ENCODE measurements around the gene BPI. TPM values are rescaled to one million over a fixed set of nuclear protein-coding genes. Genes with fewer than 3 reads are reported as not detected.
A peak's percentile ranks its signal among the peaks of the same experiment; 100 is the strongest.

BPI gene
- polyA plus RNA-seq, 1 of the 3 experiments (the other 2 are of a cell fraction) = not detected

GRCh38 chr20:38258545-38259215 is 45.3 kb upstream of the BPI start:
- ChIA-PET CTCF (interaction anchor here (1.0 to 1.1 kb wide), 2 partner anchors 37 to 150 kb away, joined by 3 read pairs; no protein-coding TSS in a partner anchor), POLR2A (no interaction called here)
- Histone ChIP-seq H3K27ac (ENCODE audit: low read depth in 2 of 2, low read length in 1 of 2) (0 out of 4 replicates have a peak overlapping the region, but pooled peaks of 1 of the 2 experiments have one; percentile 67), H2AFZ (ENCODE audit: low read depth) (no peak overlapping the region), H3K4me3 (ENCODE audit: low read depth in 2 of 2, low read length in 1 of 2) (no peak overlapping the region), H3K9ac (no peak overlapping the region), H3K36me3 (replicated peaks in 1 of 2; ENCODE audit: control insufficient read depth in 1 of 2, insufficient read depth in 2 of 2, low read length in 1 of 2) (no peaks in the 10 kb centered on the region), H4K20me1 (ENCODE audit: insufficient read depth) (no peaks in the 10 kb centered on the region), H3K4me1 (ENCODE audit: control insufficient read depth in 1 of 2, insufficient read depth in 2 of 2, low read depth in 1 of 2, low read length in 1 of 2) (peaks cover 3 to 7% of the 10 kb centered on the region in 2 experiments; a peak in 2 of 4 replicates), H3K79me2 (ENCODE audit: insufficient read depth) (no peaks in the 10 kb centered on the region; the same call in 1 of the 2 replicates), H3K4me2 (no peak overlapping the region), H3K9me3 (no peaks in the 10 kb centered on the region), H3F3A (replicated peaks; ENCODE audit: insufficient read depth) (peaks cover 22% of the 10 kb centered on the region), H3K27me3 (ENCODE audit: insufficient read depth) (no peaks in the 10 kb centered on the region), H3K9me2 (no peaks in the 10 kb centered on the region)
- TF ChIP-seq JUND (IDR thresholded peaks at IDR 0.05) = no peak
- no peak for TF ChIP-seq NFIC (IDR thresholded peaks at IDR 0.05; ENCODE audit: borderline replicate concordance)
- no peak for TF ChIP-seq FOSL2 (IDR thresholded peaks at IDR 0.05; ENCODE audit: borderline replicate concordance, low read depth)
- TF ChIP-seq RXRA (IDR thresholded peaks at IDR 0.05; ENCODE audit: borderline replicate concordance, low read depth) = no peak
- TF ChIP-seq CHD2 (IDR thresholded peaks at IDR 0.05; ENCODE audit: low read length, partially characterized antibody) = no peak
- no peak for TF ChIP-seq IRF3 (IDR thresholded peaks at IDR 0.05; ENCODE audit: low read depth, low read length)
- TF ChIP-seq TEAD4 (IDR thresholded peaks at IDR 0.05; ENCODE audit: borderline replicate concordance, insufficient read depth) = no peak
- DNase-seq = no peak
- WGBS (ENCODE audit: low lambda C conversion rate) = 95% methylated on average over 4 of the region's 7 CpGs

GRCh38 chr20:38260025-38260377 is 44.0 kb upstream of the BPI start:
- H3F3A ChIP-seq (replicated peaks; ENCODE audit: insufficient read depth) = peaks cover 22% of the 10 kb centered on the region
- CTCF ChIA-PET = no interaction called here
- H3K79me2 ChIP-seq (ENCODE audit: insufficient read depth) = no peaks in the 10 kb centered on the region; the same call in 1 of the 2 replicates
- H3K36me3 ChIP-seq (replicated peaks in 1 of 2; ENCODE audit: control insufficient read depth in 1 of 2, insufficient read depth in 2 of 2, low read length in 1 of 2) = no peaks in the 10 kb centered on the region
- peak overlapping the region; percentile 86 for H3K4me2 ChIP-seq
- peak overlapping the region; percentile 58 for H3K9ac ChIP-seq
- POLR2A ChIA-PET = no interaction called here
- 51% methylated on average over 3 of the region's 5 CpGs for WGBS (ENCODE audit: low lambda C conversion rate)
- no peaks in the 10 kb centered on the region for H3K9me3 ChIP-seq
- peak overlapping the region; percentile 64 for H2AFZ ChIP-seq (ENCODE audit: low read depth)
- peak overlapping the region in 1 of 2 experiments; percentile 53; a peak in 2 of 4 replicates for H3K27ac ChIP-seq (ENCODE audit: low read depth in 2 of 2, low read length in 1 of 2)
- H3K9me2 ChIP-seq = no peaks in the 10 kb centered on the region
- peak; percentile 42 for DNase-seq
- TF ChIP-seq USF1 (IDR thresholded peaks at IDR 0.05; ENCODE audit: borderline replicate concordance, low read depth) (no peak), GATA2 (CRISPR knock-in tag; IDR thresholded peaks at IDR 0.05) (no peak), TEAD4 (IDR thresholded peaks at IDR 0.05; ENCODE audit: borderline replicate concordance, insufficient read depth) (no peak), RFX5 (IDR thresholded peaks at IDR 0.05; ENCODE audit: low read length) (no peak), MAX (IDR thresholded peaks at IDR 0.05; ENCODE audit: low read depth) (no peak), RAD21 (IDR thresholded peaks at IDR 0.05; ENCODE audit: low read length) (no peak), EZH2phosphoT487 (IDR thresholded peaks at IDR 0.05; ENCODE audit: borderline replicate concordance, low read depth) (no peak), IRF3 (IDR thresholded peaks at IDR 0.05; ENCODE audit: low read depth, low read length) (no peak), PBX3 (IDR thresholded peaks at IDR 0.05) (no peak), MEF2A (IDR thresholded peaks at IDR 0.05; ENCODE audit: borderline replicate concordance, low read depth) (no peak), FOXJ3 (CRISPR knock-in tag; IDR thresholded peaks at IDR 0.05) (no peak), NRF1 (IDR thresholded peaks at IDR 0.05; ENCODE audit: low read depth, low read length) (no peak), EP300 (IDR thresholded peaks at IDR 0.05; ENCODE audit: borderline replicate concordance in 1 of 2, low read depth in 1 of 2, low read length in 1 of 2) (no peak), NFIC (IDR thresholded peaks at IDR 0.05; ENCODE audit: borderline replicate concordance) (no peak), POLR2AphosphoS5 (IDR thresholded peaks at IDR 0.05; ENCODE audit: low read depth, low read length) (no peak)
- H3K4me3 ChIP-seq (ENCODE audit: low read depth in 2 of 2, low read length in 1 of 2) = peak overlapping the region; percentile 37 to 57
- H3K4me1 ChIP-seq (ENCODE audit: control insufficient read depth in 1 of 2, insufficient read depth in 2 of 2, low read depth in 1 of 2, low read length in 1 of 2) = peaks cover 3 to 7% of the 10 kb centered on the region in 2 experiments; a peak in 2 of 4 replicates
- no peaks in the 10 kb centered on the region for H3K27me3 ChIP-seq (ENCODE audit: insufficient read depth)
- no peaks in the 10 kb centered on the region for H4K20me1 ChIP-seq (ENCODE audit: insufficient read depth)

Data from SK-N-SH (cell line).